ENCODE data around the gene TIMP3. TPM values are rescaled to one million over a fixed set of nuclear protein-coding genes. Genes with fewer than 3 reads are reported as not detected.

TIMP3 gene
- total RNA-seq, 1 experiment from 2014 or later: 0.87 TPM

- H3K9me3 ChIP-seq (ENCODE audit: control insufficient read depth, low read depth, low read length): no peaks in the 10 kb centered on the region
- H3K79me1 ChIP-seq (ENCODE audit: insufficient read depth, low read depth, low read length, poor library complexity, severe bottlenecking): no peaks in the 10 kb centered on the region
- no peaks in the 10 kb centered on the region for H4K20me1 ChIP-seq (ENCODE audit: control insufficient read depth, insufficient read depth, insufficient read length)
- no peak overlapping the region for H4K8ac ChIP-seq (replicated peaks; ENCODE audit: insufficient read length, low read depth, low read length)
- H2BK15ac ChIP-seq (ENCODE audit: low read depth, low read length): no peak overlapping the region
- H3T11ph ChIP-seq (ENCODE audit: low read length): no peak overlapping the region
- no peak overlapping the region for H2BK20ac ChIP-seq (ENCODE audit: low read depth, low read length, poor library complexity, severe bottlenecking)
- DNase-seq: no peak
- H2BK5ac ChIP-seq (ENCODE audit: insufficient read length, low read length): no peak overlapping the region
- no peak overlapping the region for H3K9ac ChIP-seq (ENCODE audit: extremely low read depth, insufficient read length, low read length)
- H3K79me2 ChIP-seq (ENCODE audit: insufficient read depth, low read length): no peaks in the 10 kb centered on the region
- no peak for TF ChIP-seq CTCF (conservative IDR thresholded peaks at IDR 0.05)
- peaks cover 10% of the 10 kb centered on the region; the same call in 1 of the 2 replicates for H3K4me1 ChIP-seq (ENCODE audit: insufficient read depth, low read length)
- WGBS (ENCODE audit: extremely low coverage, insufficient read length, low lambda C conversion rate): no CpG with 5 or more reads among the region's 12 CpGs
- no peaks in the 10 kb centered on the region for H3K23me2 ChIP-seq (ENCODE audit: insufficient read length, low read depth, low read length, poor library complexity, severe bottlenecking)
- H3K4ac ChIP-seq (ENCODE audit: low read depth, low read length): no peak overlapping the region
- H3K56ac ChIP-seq (ENCODE audit: insufficient read length, low read depth, low read length): no peak overlapping the region
- H3K27me3 ChIP-seq (ENCODE audit: insufficient read depth, low read length): no peaks in the 10 kb centered on the region
- Mint-ChIP-seq H3K27me3 (ENCODE audit: low read depth) (no peaks in the 10 kb centered on the region), H3K4me3 (no peak overlapping the region; a peak in 1 of 5 replicates), H3K36me3 (ENCODE audit: insufficient read depth in 1 of 3, low read depth in 3 of 3) (peaks cover 0 to 9% (median 0%) of the 10 kb centered on the region in 3 experiments; a peak in 3 of 7 replicates), H3K4me1 (peaks cover 11 to 14% of the 10 kb centered on the region in 2 experiments), H3K9me3 (no peaks in the 10 kb centered on the region), H3K27ac (peak overlapping the region in 2 of 3 experiments; percentile 42 to 45; a peak in 3 of 7 replicates)
- H3K18ac ChIP-seq (ENCODE audit: insufficient read length, low read depth, low read length): no peak overlapping the region
- H2BK12ac ChIP-seq (ENCODE audit: insufficient read length, low read depth, low read length): no peak overlapping the region
- no peak overlapping the region for H4K5ac ChIP-seq (ENCODE audit: insufficient read length, low read depth, low read length)
- no peak overlapping the region for H3K23ac ChIP-seq (ENCODE audit: insufficient read length, low read depth, low read length)
- H2AK5ac ChIP-seq (ENCODE audit: insufficient read length, low read length): no peak overlapping the region
- no peak overlapping the region for H2AFZ ChIP-seq (ENCODE audit: low read length)
- H3K4me2 ChIP-seq (ENCODE audit: insufficient read depth, insufficient read length, low read length): no peak overlapping the region
- no peak overlapping the region for H4K91ac ChIP-seq (ENCODE audit: insufficient read length, low read depth, low read length)
- H3K27ac ChIP-seq (ENCODE audit: insufficient read length, low read depth, low read length): no peak overlapping the region
- H2BK120ac ChIP-seq (ENCODE audit: low read depth, low read length, poor library complexity, severe bottlenecking): no peak overlapping the region
- no peak overlapping the region; the same call in 1 of the 2 replicates for H3K14ac ChIP-seq (ENCODE audit: insufficient read depth, low read length)
Measured at GRCh38 chr22:32765132-32765618, 36.3 kb upstream of the TIMP3 start.
